Measurements from ENCODE around the gene KCNH2. TPM values are rescaled to one million over a fixed set of nuclear protein-coding genes. Genes with fewer than 3 reads are reported as not detected.

Gene KCNH2
- total RNA-seq, 1 donor from 2014 or later = 2.1 TPM

DNA sequence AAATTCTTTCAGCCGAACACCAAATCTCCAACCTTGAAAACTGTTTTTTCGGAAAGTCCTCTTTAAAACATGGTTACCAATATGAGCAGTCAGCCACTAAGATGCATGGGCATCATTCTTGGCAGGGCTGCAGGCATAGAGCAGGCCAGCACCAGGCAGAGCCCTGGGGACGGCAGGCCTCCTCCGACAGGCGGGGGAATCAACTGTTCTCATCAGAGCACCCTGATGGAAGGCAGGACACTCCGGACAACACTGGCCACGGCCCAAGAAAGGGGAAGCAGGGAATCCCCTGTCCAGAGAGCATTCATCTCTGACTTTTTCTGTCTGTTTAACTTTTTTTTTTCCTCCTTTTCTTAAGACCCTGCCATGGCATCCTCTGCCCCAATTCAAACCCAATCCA lies 11.3 kb upstream of the KCNH2 start:
- DNase-seq (ENCODE audit: low read depth) = no peak
- Histone ChIP-seq H3K36me3 (ENCODE audit: control insufficient read depth, insufficient read depth, low read length) (no peaks in the 10 kb centered on the region), H3K4me3 (ENCODE audit: low read depth, low read length) (no peak overlapping the region), H3K27me3 (ENCODE audit: control insufficient read depth, insufficient read depth, low read length) (peaks cover 24% of the 10 kb centered on the region)
- TF ChIP-seq CTCF (IDR thresholded peaks at IDR 0.05; ENCODE audit: insufficient read depth, low read length, poor library complexity, severe bottlenecking) = no peak

- Histone ChIP-seq H3K4me3 (ENCODE audit: low read depth, low read length) (no peak overlapping the region), H3K36me3 (ENCODE audit: control insufficient read depth, insufficient read depth, low read length) (no peaks in the 10 kb centered on the region), H3K27me3 (ENCODE audit: control insufficient read depth, insufficient read depth, low read length) (peaks cover 24% of the 10 kb centered on the region)
- DNase-seq (ENCODE audit: low read depth) = no peak
- peak; percentile 66 for TF ChIP-seq CTCF (IDR thresholded peaks at IDR 0.05; ENCODE audit: insufficient read depth, low read length, poor library complexity, severe bottlenecking)
Measured at GRCh38 chr7:150988230-150989226, 10.4 kb upstream of the KCNH2 start.

DNA sequence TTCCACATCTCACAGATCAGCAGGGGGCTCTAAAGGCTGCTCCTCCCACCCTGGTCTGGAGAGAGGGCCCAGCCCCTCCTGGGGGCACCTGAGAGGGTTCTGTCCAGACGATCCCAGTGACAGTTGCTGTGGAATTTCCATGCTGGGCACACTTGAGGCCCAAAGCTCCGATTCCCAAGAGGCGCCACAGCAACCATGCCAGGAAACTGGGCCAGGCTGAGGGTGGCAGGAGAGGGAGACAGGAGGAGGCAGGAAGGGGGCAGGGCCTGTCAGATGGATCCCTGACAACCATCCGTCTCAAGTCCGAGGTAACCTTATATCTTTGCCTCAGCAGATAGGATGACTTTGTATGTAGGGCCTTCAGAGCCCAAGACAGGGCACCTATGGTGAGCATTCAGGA lies 8.4 kb upstream of the KCNH2 start:
- Histone ChIP-seq H3K27me3 (ENCODE audit: control insufficient read depth, insufficient read depth, low read length) (peaks cover 35% of the 10 kb centered on the region), H3K36me3 (ENCODE audit: control insufficient read depth, insufficient read depth, low read length) (no peaks in the 10 kb centered on the region), H3K4me3 (ENCODE audit: low read depth, low read length) (no peak overlapping the region)
- no peak for TF ChIP-seq CTCF (IDR thresholded peaks at IDR 0.05; ENCODE audit: insufficient read depth, low read length, poor library complexity, severe bottlenecking)
- no peak for DNase-seq (ENCODE audit: low read depth)

- Histone ChIP-seq H3K36me3 (ENCODE audit: control insufficient read depth, insufficient read depth, low read length) (no peaks in the 10 kb centered on the region), H3K27me3 (ENCODE audit: control insufficient read depth, insufficient read depth, low read length) (peaks cover 38% of the 10 kb centered on the region), H3K4me3 (ENCODE audit: low read depth, low read length) (no peak overlapping the region)
- peak; percentile 79 for TF ChIP-seq CTCF (IDR thresholded peaks at IDR 0.05; ENCODE audit: insufficient read depth, low read length, poor library complexity, severe bottlenecking)
- no peak for DNase-seq (ENCODE audit: low read depth)
Measured at GRCh38 chr7:150986099-150986512, 8.0 kb upstream of the KCNH2 start.

- DNase-seq (ENCODE audit: low read depth) = peak; percentile 5
- TF ChIP-seq CTCF (IDR thresholded peaks at IDR 0.05; ENCODE audit: insufficient read depth, low read length, poor library complexity, severe bottlenecking) = no peak
- peaks cover 57% of the 10 kb centered on the region for H3K27me3 ChIP-seq (ENCODE audit: control insufficient read depth, insufficient read depth, low read length)
- no peaks in the 10 kb centered on the region for H3K36me3 ChIP-seq (ENCODE audit: control insufficient read depth, insufficient read depth, low read length)
- no peak overlapping the region for H3K4me3 ChIP-seq (ENCODE audit: low read depth, low read length)
Measured at GRCh38 chr7:150983893-150984368, 5.8 kb upstream of the KCNH2 start.

All from kidney epithelial cell (primary cell).